IMR-90 (cell line): ENCODE results near the gene PMPCA. TPM values are rescaled to one million over a fixed set of nuclear protein-coding genes. Genes with fewer than 3 reads are reported as not detected.
"Not testable (repeated sequence)": the region's sequence is repeated elsewhere in the genome, so short reads cannot be mapped to it uniquely, and the experiment has no call there.

ENCODE experiments used
- ATAC-seq: fragments of 200-7000 bp; cut with Tn5 transposase; 2 replicates; pipeline ENCODE4 v1.9.1; 2020; ENCODE audit warnings: low read depth, mild to moderate bottlenecking, moderate library complexity
- BruUV-seq: library from RNA; stranded (reverse); fragments of 400-500 nt; replicated peaks from 2 replicates; lab custom pipeline; 2021; lab: Mats Ljungman, UMichigan
- CTCF ChIA-PET: fragments of 300-600 bp; formaldehyde crosslinking; extraction: SDS; loops from one replicate; lab custom pipeline; 2021; ENCODE audit warnings: antibody characterized with exemption; lab: Yijun Ruan, JAX
- POLR2A ChIA-PET: fragments of 300-600 bp; sonication (Branson Sonifier 250); formaldehyde crosslinking; loops from one replicate; lab custom pipeline; 2022; ENCODE audit warnings: antibody characterized with exemption; ENCODE audit not compliant: unreplicated experiment; lab: Charles Lee
- DNase-seq: peaks from one replicate; pipeline ENCODE4 v3.0.0; 2013
- H2AFZ ChIP-seq: replicated peaks from 2 replicates; pipeline ENCODE3; 2013; ENCODE audit warnings: low read length, mild to moderate bottlenecking; ENCODE audit not compliant: poor library complexity
- H2AK5ac ChIP-seq: 2 replicates; pipeline ENCODE4 v1.6.1; 2013; ENCODE audit warnings: low read depth, low read length, inconsistent platforms
- H2AK9ac ChIP-seq: replicated peaks from 2 replicates; pipeline ENCODE3; 2013; ENCODE audit warnings: mild to moderate bottlenecking, low read depth, low read length, moderate library complexity; ENCODE audit not compliant: poor library complexity
- H2BK120ac ChIP-seq: 2 replicates; pipeline ENCODE4 v1.6.1; 2013; ENCODE audit warnings: low read depth, low read length, inconsistent platforms
- H2BK15ac ChIP-seq: 3 replicates; pipeline ENCODE4 v1.6.1; 2013; ENCODE audit warnings: low read depth, low read length, inconsistent platforms
- H2BK20ac ChIP-seq: 2 replicates; pipeline ENCODE4 v1.6.1; 2013; ENCODE audit warnings: low read depth, mild to moderate bottlenecking, inconsistent platforms, low read length, moderate library complexity
- H2BK5ac ChIP-seq: 2 replicates; pipeline ENCODE4 v1.6.1; 2013; ENCODE audit warnings: mild to moderate bottlenecking, low read depth, low read length, inconsistent platforms; ENCODE audit not compliant: poor library complexity, severe bottlenecking
- H3K14ac ChIP-seq: replicated peaks from 2 replicates; pipeline ENCODE4 v1.6.1; 2013; ENCODE audit warnings: low read depth, low read length, inconsistent platforms
- H3K18ac ChIP-seq: 2 replicates; pipeline ENCODE4 v1.6.1; 2013; ENCODE audit warnings: low read depth, low read length, control low read depth
- H3K23ac ChIP-seq: 2 replicates; pipeline ENCODE4 v1.6.1; 2013; ENCODE audit warnings: low read depth, low read length, inconsistent platforms
- H3K27ac ChIP-seq: 2 replicates; pipeline ENCODE4 v1.5.1; 2013; ENCODE audit warnings: mild to moderate bottlenecking, control low read depth, low read length; ENCODE audit not compliant: insufficient read depth
- H3K27me3 ChIP-seq: 2 replicates; pipeline ENCODE4 v1.6.1; 2013; ENCODE audit warnings: low read length; ENCODE audit not compliant: control insufficient read depth, insufficient read depth
- H3K36me3 ChIP-seq: 2 replicates; pipeline ENCODE4 v1.6.1; 2013; ENCODE audit warnings: low read length, mixed read lengths; ENCODE audit not compliant: control insufficient read depth, insufficient read depth
- H3K4ac ChIP-seq: 2 replicates; pipeline ENCODE4 v1.6.1; 2013; ENCODE audit warnings: low read depth, low read length, inconsistent platforms
- H3K4me1 ChIP-seq: 2 replicates; pipeline ENCODE4 v1.6.1; 2013; ENCODE audit warnings: low read length, mixed read lengths; ENCODE audit not compliant: control insufficient read depth, insufficient read depth
- H3K4me2 ChIP-seq: 2 replicates; pipeline ENCODE4 v1.6.1; 2013; ENCODE audit warnings: low read depth, mild to moderate bottlenecking, control low read depth, low read length, moderate library complexity
- H3K4me3 ChIP-seq: 2 replicates; pipeline ENCODE4 v1.5.1; 2013; ENCODE audit warnings: low read depth, mild to moderate bottlenecking, control low read depth, low read length, moderate library complexity; ENCODE audit not compliant: insufficient read depth
- H3K56ac ChIP-seq: 2 replicates; pipeline ENCODE4 v1.6.1; 2013; ENCODE audit warnings: low read length, inconsistent platforms; ENCODE audit not compliant: insufficient read depth; ENCODE audit errors: extremely low read depth
- H3K79me1 ChIP-seq, 2 experiments: 2 replicates each; pipeline ENCODE4 v1.6.1; 2013; ENCODE audit warnings: low read length in 2 of 2, inconsistent platforms in 1 of 2, low read depth in 1 of 2
- H3K9ac ChIP-seq: 2 replicates; pipeline ENCODE4 v1.6.1; 2013; ENCODE audit warnings: low read depth, low read length, control low read depth
- H3K9me1 ChIP-seq: 2 replicates; pipeline ENCODE4 v1.6.1; 2013; ENCODE audit warnings: low read length, inconsistent platforms; ENCODE audit not compliant: insufficient read depth
- H3K9me3 ChIP-seq: 2 replicates; pipeline ENCODE4 v1.6.1; 2013; ENCODE audit warnings: low read length; ENCODE audit not compliant: control insufficient read depth, insufficient read depth
- H4K20me1 ChIP-seq: 2 replicates; pipeline ENCODE4 v1.6.1; 2013; ENCODE audit warnings: low read length, inconsistent platforms; ENCODE audit not compliant: insufficient read depth
- H4K5ac ChIP-seq: 2 replicates; pipeline ENCODE4 v1.6.1; 2013; ENCODE audit warnings: mild to moderate bottlenecking, low read depth, low read length, control low read depth
- H4K8ac ChIP-seq, 2 experiments: 2 replicates each; pipeline ENCODE4 v1.6.1; 2013; ENCODE audit warnings: low read depth in 2 of 2, low read length in 2 of 2, control low read depth in 1 of 2, inconsistent platforms in 1 of 2
- H4K91ac ChIP-seq: 2 replicates; pipeline ENCODE4 v1.6.1; 2013; ENCODE audit warnings: low read depth, low read length, inconsistent platforms; ENCODE audit not compliant: insufficient read depth
- whole genome bisulfite sequencing, 2 experiments: methylation state at CpG; one replicate each; pipeline versions ENCODE4 v1.1.5 to v1.1.7; 2013; ENCODE audit warnings: missing lambda C conversion rate in 2 of 2; ENCODE audit not compliant: insufficient read length in 1 of 2; ENCODE audit errors: extremely low coverage in 2 of 2; 5-methylcytosine and 5-hydroxymethylcytosine counted together
- dilution Hi-C: fragments of 300-500 bp; cut with HindIII; formaldehyde crosslinking; loops from one replicate; pipeline ENCODE4 v1.14.3; 2018; ENCODE audit warnings: low sequenced_read_pairs; ENCODE audit not compliant: unreplicated experiment
- in situ Hi-C: fragments of 300-500 bp; cut with MboI; formaldehyde crosslinking; loops from 3 replicates; pipeline ENCODE4 v1.14.3; 2019; ENCODE audit warnings: low sequenced_read_pairs, inconsistent platforms, mixed read lengths
- intact Hi-C: fragments of 100-400 bp; cut with micrococcal nuclease; formaldehyde crosslinking; loops from 2 replicates; pipeline ENCODE4 v1.10.0; 2022
- polyA plus RNA-seq, 3 experiments: library from polyadenylated mRNA; depleted of rRNA; stranded (reverse); fragments of >200 nt; gene quantifications; 2 replicates each; pipeline ENCODE4 v1.2.3, GENCODE V29; 2012; ENCODE audit warnings: low replicate concordance in 1 of 3
- total RNA-seq: library from RNA; depleted of rRNA; stranded (reverse); fragments of >200 nt; gene quantifications from 2 replicates; pipeline ENCODE4 v1.2.3, GENCODE V29; 2012

The PMPCA gene
- total and polyA plus RNA-seq, 2 of the 4 experiments (the other 2 are of a cell fraction) = 62.6 to 95.8 TPM

DNA sequence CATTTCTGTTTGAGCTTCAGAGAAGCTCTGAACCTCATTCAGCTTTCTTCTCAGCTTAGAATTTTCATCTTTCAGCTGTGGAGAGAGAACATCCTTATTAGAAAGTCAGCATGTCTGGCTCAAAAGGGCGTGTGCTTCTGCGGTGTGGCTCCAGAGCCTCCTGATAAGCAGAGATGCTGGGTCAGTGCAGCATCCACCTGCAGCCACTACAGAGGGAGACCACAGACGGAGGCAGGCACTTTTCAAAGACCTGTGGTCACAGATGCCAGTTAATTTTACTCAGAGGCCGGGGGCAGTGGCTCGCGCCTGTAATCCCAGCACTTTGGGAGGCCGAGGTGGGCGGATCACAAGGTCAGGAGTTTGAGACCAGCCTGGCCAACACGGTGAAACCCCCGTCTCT lies 4.6 kb upstream of the PMPCA start:
- BruUV-seq, H4K8ac ChIP-seq, H2BK5ac ChIP-seq, POLR2A ChIA-PET, H2BK15ac ChIP-seq, H2AFZ ChIP-seq, H4K91ac ChIP-seq, DNase-seq, H3K4me2 ChIP-seq, H3K9me3 ChIP-seq, H3K27me3 ChIP-seq, H4K20me1 ChIP-seq, ATAC-seq, dilution Hi-C loops, H3K56ac ChIP-seq, H3K4ac ChIP-seq, H3K14ac ChIP-seq, H2AK5ac ChIP-seq, H3K4me1 ChIP-seq, H3K4me3 ChIP-seq, H3K9me1 ChIP-seq, H3K23ac ChIP-seq, H2AK9ac ChIP-seq, H3K18ac ChIP-seq, H3K27ac ChIP-seq, H2BK20ac ChIP-seq, H4K5ac ChIP-seq, H3K9ac ChIP-seq, in situ Hi-C loops, H2BK120ac ChIP-seq, CTCF ChIA-PET, intact Hi-C loops: not testable (repeated sequence)
- H3K79me1 ChIP-seq = peaks cover 9 to 31% of the 10 kb centered on the region in 2 experiments
- H3K36me3 ChIP-seq = peaks cover 40% of the 10 kb centered on the region
- 94% methylated on average over 2 of the region's 10 CpGs; no CpG with 5 or more reads in 1 of the 2 experiments for WGBS, 2 experiments

DNA sequence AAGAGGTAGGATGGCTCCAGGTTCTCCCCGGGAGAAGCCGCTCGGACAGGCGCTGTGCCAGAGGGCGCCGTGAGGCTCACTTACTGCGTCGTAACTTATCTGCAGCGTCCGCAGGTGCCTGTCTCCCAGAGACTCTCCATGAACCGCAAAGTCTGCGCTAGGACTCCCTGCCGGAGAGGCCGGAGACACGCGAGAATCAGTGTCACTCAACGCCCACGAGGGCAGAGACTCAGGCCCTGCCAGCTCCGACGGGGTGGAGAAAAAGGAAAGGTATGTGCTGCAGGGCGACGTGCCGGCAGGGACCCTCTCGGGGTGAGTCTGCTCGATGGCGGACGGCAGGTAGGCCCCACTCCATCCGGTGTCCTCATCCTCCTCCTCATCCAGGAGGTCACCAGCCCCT lies 3.4 kb upstream of the PMPCA start:
- H3K27ac ChIP-seq, H3K9me3 ChIP-seq, H2AK9ac ChIP-seq, H2BK15ac ChIP-seq, H3K56ac ChIP-seq, H2AFZ ChIP-seq, H3K14ac ChIP-seq, in situ Hi-C loops, H3K27me3 ChIP-seq, H3K18ac ChIP-seq, BruUV-seq, H2BK120ac ChIP-seq, H4K5ac ChIP-seq, H3K4me3 ChIP-seq, H3K4ac ChIP-seq, H3K4me2 ChIP-seq, H3K23ac ChIP-seq, intact Hi-C loops, H3K9ac ChIP-seq, POLR2A ChIA-PET, dilution Hi-C loops, H2BK20ac ChIP-seq, H3K9me1 ChIP-seq, H4K91ac ChIP-seq, H2AK5ac ChIP-seq, H2BK5ac ChIP-seq, DNase-seq, CTCF ChIA-PET, H4K8ac ChIP-seq, ATAC-seq: not testable (repeated sequence)
- peaks cover 21% of the 10 kb centered on the region for H4K20me1 ChIP-seq
- WGBS, 2 experiments = 95% methylated on average over 15 of the region's 28 CpGs; no CpG with 5 or more reads in 1 of the 2 experiments
- H3K79me1 ChIP-seq = peaks cover 9 to 38% of the 10 kb centered on the region in 2 experiments
- H3K4me1 ChIP-seq = peaks cover 12% of the 10 kb centered on the region
- H3K36me3 ChIP-seq = peaks cover 39% of the 10 kb centered on the region
